ENCODE measurements around the gene TMEM209.

TMEM209 gene

DNA sequence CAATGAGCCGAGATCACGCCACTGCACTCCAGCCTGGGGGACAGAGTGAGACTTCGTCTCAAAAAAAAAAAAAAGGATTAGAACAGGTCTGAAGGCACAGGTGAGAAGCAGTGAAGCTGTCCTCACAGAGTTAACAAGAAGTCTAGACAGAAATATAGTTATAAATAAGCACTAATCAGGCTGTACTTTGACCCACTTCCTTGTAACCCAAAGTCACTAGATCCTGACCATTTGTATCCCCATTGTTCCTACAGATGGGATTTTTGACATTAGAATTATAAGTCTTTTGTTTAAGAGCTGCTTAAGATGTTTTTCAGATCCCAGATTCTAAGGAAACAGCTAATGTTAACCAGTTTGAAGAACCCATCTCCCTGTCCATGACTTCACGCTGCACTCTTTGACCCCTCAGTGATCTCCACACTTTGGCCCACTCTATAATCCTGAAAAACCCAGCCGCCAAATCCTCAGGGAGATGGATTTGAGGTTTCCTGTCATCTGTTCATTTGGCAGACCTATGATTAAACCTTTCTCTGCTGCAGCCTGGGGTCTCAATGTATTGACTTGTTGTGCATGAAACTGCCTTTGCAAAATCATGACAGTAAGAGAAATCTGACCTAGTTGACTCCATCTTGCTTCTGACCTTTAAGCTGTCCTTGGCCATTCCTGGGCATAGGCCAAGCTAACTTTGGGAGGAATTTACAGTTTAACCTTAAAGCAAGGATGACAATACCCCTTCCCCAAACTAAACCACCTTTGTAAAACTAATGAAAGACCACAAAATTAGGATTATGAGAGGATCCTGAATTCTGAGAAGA is 13.8 kb upstream of the TMEM209 start:
- DNase-seq (ENCODE audit: insufficient read length, low spot score): no peak
- TF ChIP-seq SPI1 (IDR thresholded peaks at IDR 0.05; ENCODE audit: low read depth, low read length) (no peak), PAX5 (IDR thresholded peaks at IDR 0.05; ENCODE audit: insufficient read depth, low read length, severe bottlenecking) (no peak), TAF1 (IDR thresholded peaks at IDR 0.05; ENCODE audit: low read depth, low read length) (no peak), POU2F2 (IDR thresholded peaks at IDR 0.05; ENCODE audit: low read depth, low read length) (no peak), POLR2AphosphoS5 (IDR thresholded peaks at IDR 0.05; ENCODE audit: low read depth, low read length) (no peak), POLR2A (IDR thresholded peaks at IDR 0.05; ENCODE audit: low read depth, low read length) (no peak)
- FAIRE-seq: no peak

GRCh38 chr7:130216750-130217149 is 11.5 kb upstream of the TMEM209 start:
- TF ChIP-seq PAX5 (IDR thresholded peaks at IDR 0.05; ENCODE audit: insufficient read depth, low read length, severe bottlenecking): no peak
- TF ChIP-seq SPI1 (IDR thresholded peaks at IDR 0.05; ENCODE audit: low read depth, low read length): no peak
- TF ChIP-seq POU2F2 (IDR thresholded peaks at IDR 0.05; ENCODE audit: low read depth, low read length): no peak
- TF ChIP-seq POLR2A (IDR thresholded peaks at IDR 0.05; ENCODE audit: low read depth, low read length): no peak
- no peak for TF ChIP-seq POLR2AphosphoS5 (IDR thresholded peaks at IDR 0.05; ENCODE audit: low read depth, low read length)
- no peak for TF ChIP-seq TAF1 (IDR thresholded peaks at IDR 0.05; ENCODE audit: low read depth, low read length)
- no peak for DNase-seq (ENCODE audit: insufficient read length, low spot score)
- no peak for FAIRE-seq

- FAIRE-seq (no peak), DNase-seq (ENCODE audit: insufficient read length, low spot score) (no peak)
- TF ChIP-seq PAX5 (IDR thresholded peaks at IDR 0.05; ENCODE audit: insufficient read depth, low read length, severe bottlenecking): no peak
- no peak for TF ChIP-seq SPI1 (IDR thresholded peaks at IDR 0.05; ENCODE audit: low read depth, low read length)
- TF ChIP-seq POLR2AphosphoS5 (IDR thresholded peaks at IDR 0.05; ENCODE audit: low read depth, low read length): no peak
- TF ChIP-seq POLR2A (IDR thresholded peaks at IDR 0.05; ENCODE audit: low read depth, low read length): no peak
- no peak for TF ChIP-seq POU2F2 (IDR thresholded peaks at IDR 0.05; ENCODE audit: low read depth, low read length)
- no peak for TF ChIP-seq TAF1 (IDR thresholded peaks at IDR 0.05; ENCODE audit: low read depth, low read length)
Measured at GRCh38 chr7:130216025-130216424, 10.8 kb upstream of the TMEM209 start.

DNA sequence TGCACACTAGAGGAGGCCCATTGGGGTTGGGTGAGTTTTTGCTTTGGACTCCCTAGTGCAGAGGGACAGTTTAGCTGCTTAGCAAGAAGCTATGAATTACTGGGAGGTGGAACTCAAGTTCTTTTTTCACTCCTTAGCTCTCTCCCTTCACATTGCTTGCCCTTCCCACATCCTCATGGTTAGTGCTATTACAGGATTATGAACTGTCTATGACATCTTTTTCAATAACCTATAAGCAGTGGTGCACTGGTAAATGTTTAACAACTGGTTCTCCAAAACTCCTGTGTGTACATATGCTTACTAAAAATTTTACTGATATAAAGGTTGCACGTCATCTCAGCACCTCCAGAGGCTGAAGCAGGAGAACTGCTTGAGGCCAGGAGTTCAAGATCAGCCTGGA is 8.6 kb upstream of the TMEM209 start:
- TF ChIP-seq SPI1 (IDR thresholded peaks at IDR 0.05; ENCODE audit: low read depth, low read length): no peak
- TF ChIP-seq PAX5 (IDR thresholded peaks at IDR 0.05; ENCODE audit: insufficient read depth, low read length, severe bottlenecking): no peak
- TF ChIP-seq POLR2AphosphoS5 (IDR thresholded peaks at IDR 0.05; ENCODE audit: low read depth, low read length): no peak
- TF ChIP-seq POLR2A (IDR thresholded peaks at IDR 0.05; ENCODE audit: low read depth, low read length): no peak
- TF ChIP-seq POU2F2 (IDR thresholded peaks at IDR 0.05; ENCODE audit: low read depth, low read length): no peak
- no peak for TF ChIP-seq TAF1 (IDR thresholded peaks at IDR 0.05; ENCODE audit: low read depth, low read length)
- DNase-seq (ENCODE audit: insufficient read length, low spot score): no peak
- FAIRE-seq: no peak

DNA sequence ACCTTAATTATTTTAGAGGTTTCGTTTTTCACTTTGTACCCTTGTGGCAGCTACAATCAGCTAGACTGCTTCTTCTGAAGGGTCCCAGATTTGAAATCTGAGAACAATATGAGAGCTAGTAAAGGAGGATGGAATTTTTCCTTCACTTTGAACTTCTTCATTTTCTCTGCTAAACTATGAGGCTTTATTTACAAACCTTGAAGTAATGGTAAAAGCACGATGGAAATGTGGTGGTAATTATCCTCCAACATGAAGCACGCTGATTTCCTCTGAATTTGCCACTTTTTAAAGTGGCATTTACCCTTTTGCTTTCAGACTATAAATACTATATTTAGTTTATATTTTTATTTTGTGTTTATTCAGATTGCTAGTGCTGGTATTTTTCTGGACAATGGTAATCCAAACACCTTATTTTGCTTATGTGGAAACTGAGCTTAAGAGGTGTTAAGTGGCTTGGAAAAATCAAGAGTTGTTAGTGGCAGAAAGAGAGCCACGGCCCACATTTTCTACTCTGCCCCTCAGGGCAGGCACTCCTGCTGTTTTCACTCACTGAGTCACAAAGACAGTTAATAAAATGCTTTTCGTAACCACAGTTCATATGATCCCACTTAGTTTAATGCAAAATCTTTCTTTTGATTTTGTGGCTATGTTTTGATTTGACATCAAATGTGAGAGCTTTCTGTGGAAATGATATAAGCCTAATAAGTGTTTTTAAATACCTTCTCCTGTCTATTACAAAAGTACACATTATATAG is 5.2 kb upstream of the TMEM209 start:
- FAIRE-seq (no peak), DNase-seq (ENCODE audit: insufficient read length, low spot score) (no peak)
- TF ChIP-seq POLR2A (IDR thresholded peaks at IDR 0.05; ENCODE audit: low read depth, low read length) (no peak), SPI1 (IDR thresholded peaks at IDR 0.05; ENCODE audit: low read depth, low read length) (no peak), POU2F2 (IDR thresholded peaks at IDR 0.05; ENCODE audit: low read depth, low read length) (no peak), TAF1 (IDR thresholded peaks at IDR 0.05; ENCODE audit: low read depth, low read length) (no peak), PAX5 (IDR thresholded peaks at IDR 0.05; ENCODE audit: insufficient read depth, low read length, severe bottlenecking) (no peak)

DNA sequence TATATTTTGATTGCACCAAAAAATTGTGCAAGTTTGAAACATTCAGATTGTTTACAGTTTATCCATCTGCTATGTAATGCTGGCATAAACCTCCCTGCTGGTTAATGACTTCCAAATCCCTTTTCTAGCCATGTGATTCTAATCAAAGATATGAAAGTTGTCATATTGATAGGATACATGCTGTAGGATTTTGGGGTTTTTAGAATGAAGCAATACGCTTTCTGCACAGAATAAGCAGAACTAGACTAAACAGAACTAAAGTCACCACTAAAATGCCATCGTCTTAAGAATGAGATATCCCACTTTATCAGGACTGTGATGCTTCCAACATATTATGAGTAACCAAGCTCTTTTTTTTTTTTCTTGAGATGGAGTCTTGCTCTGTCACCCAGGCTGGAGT is 3.3 kb upstream of the TMEM209 start:
- DNase-seq (ENCODE audit: insufficient read length, low spot score) (no peak), FAIRE-seq (no peak)
- TF ChIP-seq SPI1 (IDR thresholded peaks at IDR 0.05; ENCODE audit: low read depth, low read length) (no peak), POLR2AphosphoS5 (IDR thresholded peaks at IDR 0.05; ENCODE audit: low read depth, low read length) (no peak), POLR2A (IDR thresholded peaks at IDR 0.05; ENCODE audit: low read depth, low read length) (no peak), TAF1 (IDR thresholded peaks at IDR 0.05; ENCODE audit: low read depth, low read length) (no peak), PAX5 (IDR thresholded peaks at IDR 0.05; ENCODE audit: insufficient read depth, low read length, severe bottlenecking) (no peak), POU2F2 (IDR thresholded peaks at IDR 0.05; ENCODE audit: low read depth, low read length) (no peak)

- DNase-seq (ENCODE audit: insufficient read length, low spot score) (no peak), FAIRE-seq (no peak)
- no peak for TF ChIP-seq SPI1 (IDR thresholded peaks at IDR 0.05; ENCODE audit: low read depth, low read length)
- no peak for TF ChIP-seq PAX5 (IDR thresholded peaks at IDR 0.05; ENCODE audit: insufficient read depth, low read length, severe bottlenecking)
- TF ChIP-seq TAF1 (IDR thresholded peaks at IDR 0.05; ENCODE audit: low read depth, low read length): no peak
- TF ChIP-seq POU2F2 (IDR thresholded peaks at IDR 0.05; ENCODE audit: low read depth, low read length): no peak
- TF ChIP-seq POLR2A (IDR thresholded peaks at IDR 0.05; ENCODE audit: low read depth, low read length): no peak
- no peak for TF ChIP-seq POLR2AphosphoS5 (IDR thresholded peaks at IDR 0.05; ENCODE audit: low read depth, low read length)
Measured at GRCh38 chr7:130207642-130208041, 2.4 kb upstream of the TMEM209 start, which contains the start of gene SSMEM1. TSS of gene SSMEM1 (plus strand) at chr7:130207860. CDS start at chr7:130207911, 51 bp downstream.

DNA sequence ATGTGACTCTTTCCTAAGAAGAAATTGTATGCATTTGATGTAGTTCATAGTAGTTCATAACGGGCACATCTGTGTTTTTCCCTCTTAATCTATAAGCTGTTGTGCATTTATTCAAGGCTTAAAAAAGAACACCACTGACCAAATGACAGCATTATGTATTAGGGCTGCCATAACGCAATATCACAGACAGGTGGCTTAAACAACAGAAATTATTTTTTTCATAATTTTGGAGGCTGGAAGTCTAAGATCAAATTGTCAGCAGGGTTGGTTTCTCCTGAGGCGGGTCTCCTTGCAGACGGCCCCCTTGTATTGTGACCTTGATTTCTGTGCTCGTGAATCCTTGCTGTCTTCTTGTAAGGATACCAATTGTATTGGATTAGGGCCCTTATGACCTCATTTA is 1.8 kb upstream of the TMEM209 start:
- no peak for TF ChIP-seq TAF1 (IDR thresholded peaks at IDR 0.05; ENCODE audit: low read depth, low read length)
- no peak for TF ChIP-seq POLR2A (IDR thresholded peaks at IDR 0.05; ENCODE audit: low read depth, low read length)
- FAIRE-seq (no peak), DNase-seq (ENCODE audit: insufficient read length, low spot score) (no peak)

- FAIRE-seq: no peak
- no peak for TF ChIP-seq POU2F2 (IDR thresholded peaks at IDR 0.05; ENCODE audit: low read depth, low read length)
- no peak for TF ChIP-seq TAF1 (IDR thresholded peaks at IDR 0.05; ENCODE audit: low read depth, low read length)
- no peak for TF ChIP-seq POLR2A (IDR thresholded peaks at IDR 0.05; ENCODE audit: low read depth, low read length)
- TF ChIP-seq PAX5 (IDR thresholded peaks at IDR 0.05; ENCODE audit: insufficient read depth, low read length, severe bottlenecking): no peak
- TF ChIP-seq SPI1 (IDR thresholded peaks at IDR 0.05; ENCODE audit: low read depth, low read length): no peak
- no peak for TF ChIP-seq POLR2AphosphoS5 (IDR thresholded peaks at IDR 0.05; ENCODE audit: low read depth, low read length)
- DNase-seq (ENCODE audit: insufficient read length, low spot score): no peak
Measured at GRCh38 chr7:130201796-130202195, 3.4 kb downstream of the TMEM209 start.
